Stimulated activated CD8-positive, alpha-beta memory T cell treated with anti-CD3 and anti-CD28 coated beads, Interleukin-12 subunit alpha, Interleukin-12 subunit beta, amount 100 ng/mL, for 1 hour (primary cell): Measurements from ENCODE around the gene PEPD.

Source experiments
- DNase-seq: peaks from one replicate; pipeline ENCODE4 v3.0.0-alpha.2; 2020; ENCODE audit warnings: low read depth

PEPD gene

GRCh38 chr19:33472691-33473652 lies 48.6 kb downstream of the PEPD start:
- DNase-seq, result no peak

DNA sequence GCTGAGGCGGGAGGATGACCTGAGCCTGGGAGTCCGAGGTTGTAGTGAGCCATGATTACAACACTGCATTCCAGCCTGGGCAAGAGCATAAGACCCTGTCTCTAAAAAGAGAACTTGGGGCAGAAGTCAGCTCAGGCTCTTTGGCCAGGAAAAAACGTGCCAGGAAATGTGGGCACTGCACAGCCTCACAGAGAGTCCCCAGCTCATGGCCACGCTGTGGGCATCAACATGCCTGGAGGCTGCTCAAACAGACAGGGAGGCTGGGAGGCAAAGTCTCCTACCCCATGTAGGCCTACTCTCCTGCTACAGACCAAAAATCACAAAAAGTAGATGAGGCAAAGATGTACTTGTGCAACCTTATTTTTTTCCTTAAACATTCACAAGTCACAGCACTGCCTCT lies 49.4 kb downstream of the PEPD start:
- DNase-seq, result no peak

DNA sequence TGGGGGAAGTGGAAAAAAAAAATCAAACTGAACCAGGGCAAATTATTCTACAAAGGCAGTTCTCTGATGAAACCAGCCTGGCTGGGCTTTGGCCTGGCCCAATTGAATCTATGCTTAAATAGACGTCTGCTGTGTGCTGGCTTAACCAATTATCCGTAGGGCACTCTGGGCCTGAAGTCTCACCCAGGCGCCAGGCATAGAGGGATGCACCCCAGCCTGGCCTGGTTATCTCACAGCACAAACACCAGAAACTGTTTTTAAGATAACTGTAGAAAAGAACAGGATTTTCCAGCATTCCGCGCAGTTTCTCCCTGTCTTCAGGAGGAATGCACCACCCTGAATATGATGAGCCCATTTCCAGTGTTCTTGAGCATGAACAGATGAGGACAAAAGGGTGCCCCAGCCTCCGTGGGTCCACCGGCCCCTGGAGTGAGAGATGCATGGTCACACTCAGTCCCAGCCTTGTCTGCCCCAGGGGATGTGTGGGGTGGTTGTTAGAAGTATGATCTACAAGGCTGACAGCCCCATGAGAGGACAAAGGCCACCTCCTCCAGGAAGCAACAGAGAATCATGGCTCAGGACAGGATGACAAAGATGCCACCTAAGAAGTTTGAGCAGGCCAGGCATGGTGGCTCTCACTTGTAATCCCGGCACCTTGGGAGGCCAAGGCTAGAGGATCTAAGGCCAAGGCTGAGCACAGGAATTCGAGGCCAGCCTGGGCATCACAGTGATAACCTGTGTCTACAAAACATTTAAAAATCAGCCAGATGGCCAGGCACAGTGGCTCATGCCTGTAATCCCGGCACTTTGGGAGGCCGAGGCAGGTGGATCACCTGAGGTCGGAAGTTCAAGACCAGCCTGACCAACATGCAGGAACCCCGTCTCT lies 50.2 kb downstream of the PEPD start:
- no peak for DNase-seq

- no peak for DNase-seq
These were observed 50.9 kb downstream of the PEPD start for GRCh38 chr19:33470686-33471085.

- DNase-seq, result no peak
These were observed 51.6 kb downstream of the PEPD start for GRCh38 chr19:33470040-33470330.

DNA sequence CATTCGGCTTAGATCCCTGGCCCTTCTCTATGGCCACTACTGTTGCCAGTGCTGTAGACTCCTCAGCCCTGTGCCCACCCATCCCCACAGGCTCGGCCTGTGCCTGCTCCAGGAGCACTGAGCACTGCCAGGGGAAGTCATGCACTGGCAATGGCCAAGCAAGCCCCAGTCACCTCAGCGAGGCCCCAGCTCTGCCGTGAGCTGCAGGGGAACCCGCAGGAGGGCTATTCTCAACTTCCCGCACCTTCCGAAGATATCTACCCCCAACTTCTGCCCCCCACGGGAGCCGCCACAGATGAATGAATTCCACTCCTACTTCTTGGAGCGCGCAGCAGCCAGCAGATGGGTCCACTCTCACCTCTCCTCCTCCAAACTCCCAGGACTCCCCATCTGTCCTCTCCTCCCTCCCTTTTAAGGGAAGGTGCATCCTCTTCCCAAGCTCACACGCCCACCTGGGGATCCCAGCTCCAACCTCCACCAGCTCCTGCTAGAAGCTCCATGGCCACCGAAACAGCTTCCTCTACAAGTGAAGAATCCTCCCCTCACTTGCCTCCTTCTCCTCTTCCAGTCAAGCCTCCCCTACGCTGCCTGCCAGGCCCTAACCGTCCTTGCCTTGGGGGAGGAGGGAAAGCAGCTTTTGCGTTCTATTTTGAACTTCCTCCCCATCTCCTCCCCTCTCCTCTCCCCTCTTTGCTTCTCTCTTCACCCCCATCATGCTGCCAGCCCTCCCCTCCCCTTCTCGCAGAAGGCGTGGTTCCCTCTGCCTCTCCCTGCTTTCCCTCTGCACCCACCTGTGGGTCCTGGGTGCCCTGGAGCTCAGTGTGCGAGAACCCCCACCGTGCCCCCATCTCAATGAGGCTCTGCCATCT lies 52.2 kb downstream of the PEPD start:
- DNase-seq, result no peak

GRCh38 chr19:33468361-33469170 lies 53.0 kb downstream of the PEPD start:
- no peak for DNase-seq

DNA sequence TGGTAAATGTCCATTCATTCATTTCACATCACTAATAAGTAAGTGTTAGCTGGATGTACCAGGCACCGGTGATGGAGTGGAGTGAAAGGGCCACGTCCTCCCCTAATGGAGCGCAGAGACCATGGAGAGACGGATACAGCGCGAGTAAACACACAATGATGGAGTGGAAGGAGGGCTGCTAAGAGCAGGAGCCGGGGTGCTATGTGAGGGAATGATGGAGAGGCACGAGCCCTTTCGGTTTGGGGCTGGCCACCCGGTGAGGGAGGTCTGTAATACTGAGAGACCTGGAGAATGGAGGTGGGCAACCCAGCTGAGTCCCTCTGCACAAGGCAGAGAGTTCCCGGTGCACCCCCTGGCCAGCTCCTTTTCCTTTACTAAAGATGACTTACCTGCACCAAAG lies 53.7 kb downstream of the PEPD start:
- no peak for DNase-seq

- no peak for DNase-seq
These were observed 55.8 kb downstream of the PEPD start for GRCh38 chr19:33465834-33466233.

DNA sequence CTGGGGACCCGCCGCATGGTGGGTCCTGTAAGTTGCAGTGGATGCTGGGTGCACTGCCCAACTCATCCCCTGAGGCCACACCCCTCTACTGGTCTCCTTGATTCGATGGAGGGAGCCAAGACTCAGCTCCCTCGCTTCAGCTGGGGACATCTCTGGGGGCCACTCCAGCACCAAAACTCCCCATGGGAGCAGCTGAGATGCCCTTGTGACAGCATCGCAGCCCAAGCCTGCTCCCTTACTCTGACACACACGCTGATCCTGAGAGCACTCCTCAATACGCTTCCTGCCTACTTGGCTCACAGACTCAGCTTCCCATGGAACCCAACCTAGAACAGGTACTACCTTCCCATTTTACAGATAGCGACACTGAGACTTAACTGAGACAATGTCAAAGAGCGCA lies 56.2 kb downstream of the PEPD start:
- no peak for DNase-seq

DNA sequence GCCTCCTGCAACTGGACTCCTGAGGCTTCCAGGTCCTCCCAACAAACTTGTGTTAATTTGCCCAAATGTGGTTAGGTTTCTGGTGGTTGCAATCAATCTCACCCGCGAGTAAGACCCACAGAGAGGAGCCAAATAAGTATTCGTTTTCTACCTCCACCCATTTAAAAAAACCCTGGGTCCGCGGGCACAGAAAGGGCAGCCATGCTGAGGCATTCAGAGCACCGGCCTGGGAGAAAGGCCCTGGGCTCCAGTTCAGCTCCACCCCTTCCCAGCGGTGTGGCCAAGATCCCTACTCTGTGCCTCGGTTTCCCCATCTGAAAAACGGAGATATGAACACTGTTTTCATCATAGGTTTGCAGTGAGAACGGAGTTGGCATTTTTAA lies 56.9 kb downstream of the PEPD start:
- no peak for DNase-seq

DNA sequence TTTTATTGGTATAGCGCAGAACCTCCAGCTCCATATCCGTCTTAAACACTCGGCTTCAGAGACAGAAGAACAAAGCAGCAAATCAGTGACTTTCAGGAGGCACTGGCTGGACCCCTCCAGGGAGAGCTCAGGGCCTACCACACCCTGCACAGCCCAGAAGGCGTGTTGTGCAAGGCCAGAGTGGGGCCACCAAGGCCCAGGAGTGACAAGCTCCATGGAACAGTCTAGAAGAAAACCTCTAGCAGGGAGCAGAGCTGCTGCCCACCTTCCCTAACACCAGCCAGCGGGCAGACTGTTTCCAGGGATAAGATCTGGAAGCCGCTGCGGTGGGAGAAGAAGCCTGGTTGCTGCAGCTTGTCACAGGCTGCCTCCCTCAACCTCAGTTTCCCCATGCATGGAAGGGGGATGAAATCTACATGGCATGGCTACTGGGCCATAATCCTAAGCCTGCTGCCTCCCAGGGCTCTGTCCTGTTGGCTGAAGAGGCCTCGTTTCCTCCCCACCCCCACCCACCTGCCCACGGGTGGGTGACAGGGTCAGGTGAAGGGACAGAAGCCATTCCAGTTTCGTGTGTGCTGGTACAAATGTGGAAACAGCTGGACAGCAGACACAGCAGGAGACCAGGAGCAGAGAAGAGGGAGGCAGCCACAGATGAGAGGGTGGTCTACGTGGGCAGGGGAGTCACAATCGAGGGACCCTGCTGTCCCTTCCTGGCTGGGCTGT lies 57.4 kb downstream of the PEPD start:
- no peak for DNase-seq

- DNase-seq, result no peak
These were observed 58.4 kb downstream of the PEPD start for GRCh38 chr19:33463199-33463598.

DNA sequence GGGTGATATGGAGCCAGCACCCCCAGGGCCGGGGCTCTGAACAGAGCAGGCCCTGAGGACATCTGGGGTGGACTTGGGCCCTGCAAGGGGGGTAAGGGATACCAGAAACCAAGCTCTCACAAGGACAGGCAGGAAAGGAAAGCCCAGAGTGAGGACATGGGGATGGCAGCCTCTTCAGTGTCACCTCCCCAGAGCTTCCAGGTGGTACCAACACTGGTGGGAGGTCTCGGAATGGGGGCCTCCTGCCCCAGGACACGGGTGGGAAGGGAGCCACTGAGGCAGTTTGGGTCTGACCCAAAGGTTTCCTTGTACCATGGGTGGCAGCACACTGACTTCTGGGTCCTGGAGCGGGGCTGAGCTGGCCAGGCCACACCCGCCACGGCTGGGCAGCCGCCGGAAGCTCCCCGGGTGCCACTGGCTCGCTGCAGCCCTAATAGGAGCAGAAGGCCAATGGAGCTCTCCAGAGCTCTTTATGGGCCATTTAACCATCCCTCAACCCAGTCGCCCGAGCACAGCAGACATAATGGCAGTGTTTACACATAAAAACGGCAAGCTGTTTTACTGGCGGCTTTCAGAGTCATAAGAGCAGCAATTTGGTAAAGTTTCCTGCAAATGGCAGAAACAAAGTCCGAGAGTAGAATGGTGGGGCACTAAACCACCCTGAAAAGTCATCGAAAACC lies 59.3 kb downstream of the PEPD start:
- DNase-seq, result no peak

GRCh38 chr19:33461256-33462111 lies 60.1 kb downstream of the PEPD start:
- DNase-seq, result no peak

DNA sequence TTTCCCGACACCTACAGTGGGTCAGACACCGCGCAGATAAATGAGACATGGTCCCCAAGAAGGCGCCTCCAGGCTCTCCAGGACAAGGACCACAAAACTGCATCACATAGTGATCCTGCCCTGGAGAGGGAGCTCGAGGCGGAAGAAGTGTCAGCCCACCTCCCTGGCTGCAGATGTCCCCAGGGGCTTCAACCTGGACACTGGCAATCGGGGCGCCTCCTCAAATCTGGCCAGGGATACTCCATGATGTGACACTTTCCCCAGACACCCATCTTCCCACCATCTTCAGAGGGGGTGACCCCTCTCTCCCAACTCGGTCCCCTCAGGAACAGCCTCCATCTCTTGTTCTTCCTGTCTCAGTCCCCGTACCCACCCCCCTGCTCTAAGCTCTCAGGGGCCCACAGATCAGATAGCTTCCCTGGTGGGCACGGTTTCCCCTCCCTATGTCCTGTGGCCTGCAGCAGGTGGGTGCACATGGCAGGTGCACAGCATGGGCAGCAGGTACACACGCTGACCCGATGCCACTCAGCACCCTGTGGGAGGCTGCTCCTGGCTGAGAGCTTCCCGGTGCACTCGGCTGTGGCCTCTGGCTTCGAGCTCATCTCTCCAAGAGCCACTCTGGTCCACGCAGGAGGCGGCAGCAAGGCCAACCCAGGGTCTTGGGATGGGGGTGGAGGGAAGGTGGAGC lies 61.2 kb downstream of the PEPD start:
- DNase-seq, result no peak

- DNase-seq, result no peak
These were observed 62.1 kb downstream of the PEPD start for GRCh38 chr19:33459222-33460090.

DNA sequence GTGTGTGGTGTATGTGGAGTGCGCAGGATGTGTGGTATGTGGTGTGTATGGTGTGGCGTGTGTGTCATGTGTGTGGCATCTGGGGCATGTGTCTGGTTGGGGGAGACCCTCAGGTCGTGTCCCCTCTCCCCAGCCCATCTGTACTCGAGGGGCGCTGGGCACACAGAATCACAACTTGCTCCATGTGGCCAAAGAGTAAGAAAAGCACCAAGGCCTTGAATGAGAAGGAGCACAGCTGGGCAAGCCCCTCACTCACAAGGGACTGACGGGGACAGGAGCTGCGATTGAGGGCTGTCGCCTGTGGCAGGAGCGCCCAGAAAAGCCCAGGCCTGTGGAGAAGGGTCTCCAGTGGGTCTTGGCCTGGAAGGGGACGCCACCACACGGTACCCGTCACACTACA lies 62.8 kb downstream of the PEPD start:
- DNase-seq, result no peak
